ENCODE data around the gene STK39. TPM values are rescaled to one million over a fixed set of nuclear protein-coding genes. Genes with fewer than 3 reads are reported as not detected.
"Not testable (repeated sequence)": the region's sequence is repeated elsewhere in the genome, so short reads cannot be mapped to it uniquely, and the experiment has no call there.

STK39 gene
- total RNA-seq, 1 experiment from 2014 or later, result 2.9 TPM

DNA sequence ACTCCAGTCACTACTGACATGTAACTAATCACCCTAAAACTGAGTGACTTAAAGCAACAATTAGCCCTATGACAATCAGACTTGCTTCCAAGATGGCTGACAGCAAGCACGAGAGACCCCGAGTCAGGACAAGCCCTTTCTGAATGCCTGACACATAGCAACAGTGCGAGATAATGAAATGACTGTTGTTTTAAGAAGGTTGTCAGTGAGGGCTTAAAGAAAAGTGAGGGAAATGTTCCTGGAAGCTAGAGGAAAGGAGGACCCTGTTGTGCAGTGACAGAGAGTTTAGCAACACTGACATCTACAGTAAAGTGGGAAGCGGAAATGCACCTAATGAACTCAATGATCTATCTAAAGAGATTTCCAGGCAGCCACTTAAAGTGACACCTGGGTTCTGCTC is 163.1 kb downstream of the STK39 start:
- Histone ChIP-seq H3K4me3 (ENCODE audit: low read depth, low read length) (no peak overlapping the region), H3K9me3 (no peaks in the 10 kb centered on the region), H3K36me3 (ENCODE audit: control insufficient read depth, insufficient read depth, low read length) (no peaks in the 10 kb centered on the region), H3K27me3 (replicated peaks; ENCODE audit: control insufficient read depth, insufficient read depth, low read length) (no peaks in the 10 kb centered on the region), H3K4me1 (no peaks in the 10 kb centered on the region)
- DNase-seq, result no peak
- Mint-ChIP-seq H3K27me3 (ENCODE audit: insufficient read depth, unreplicated experiment) (peaks cover 3% of the 10 kb centered on the region), H3K36me3 (ENCODE audit: insufficient read depth, unreplicated experiment) (no peaks in the 10 kb centered on the region), H3K27ac (ENCODE audit: unreplicated experiment) (no peak overlapping the region), H3K4me3 (ENCODE audit: unreplicated experiment) (no peak overlapping the region), H3K4me1 (ENCODE audit: low read depth, unreplicated experiment) (no peaks in the 10 kb centered on the region), H3K9me3 (ENCODE audit: unreplicated experiment) (no peaks in the 10 kb centered on the region)
- BruUV-seq (replicated peaks), result no TSS peak
- no peak for TF ChIP-seq CTCF (IDR thresholded peaks at IDR 0.05; ENCODE audit: insufficient read depth in 1 of 2, low read depth in 1 of 2, low read length in 1 of 2, severe bottlenecking in 1 of 2, unreplicated experiment in 1 of 2)
- CTCF ChIA-PET, result no interaction called here
- POLR2A ChIA-PET, result no interaction called here
- intact Hi-C loops (cut with micrococcal nuclease; ENCODE audit: unreplicated experiment), result loop anchor here (1.0 kb wide), 1 partner anchor 119 kb away; no protein-coding TSS in a partner anchor

- BruUV-seq (replicated peaks); CTCF ChIA-PET; DNase-seq; H3K27ac Mint-ChIP-seq (ENCODE audit: unreplicated experiment); H3K27me3 Mint-ChIP-seq (ENCODE audit: insufficient read depth, unreplicated experiment); POLR2A ChIA-PET; H3K4me3 Mint-ChIP-seq (ENCODE audit: unreplicated experiment); H3K36me3 Mint-ChIP-seq (ENCODE audit: insufficient read depth, unreplicated experiment); H3K4me1 Mint-ChIP-seq (ENCODE audit: low read depth, unreplicated experiment); H3K27me3 ChIP-seq (replicated peaks; ENCODE audit: control insufficient read depth, insufficient read depth, low read length); H3K9me3 Mint-ChIP-seq (ENCODE audit: unreplicated experiment); H3K9me3 ChIP-seq; H3K4me3 ChIP-seq (ENCODE audit: low read depth, low read length); H3K4me1 ChIP-seq; intact Hi-C loops (cut with micrococcal nuclease; ENCODE audit: unreplicated experiment); H3K36me3 ChIP-seq (ENCODE audit: control insufficient read depth, insufficient read depth, low read length): not testable (repeated sequence)
These were observed 165.9 kb downstream of the STK39 start for GRCh38 chr2:168081452-168081851.

- H3K27ac Mint-ChIP-seq (ENCODE audit: unreplicated experiment), result no peak overlapping the region
These were observed 168.2 kb downstream of the STK39 start for GRCh38 chr2:168079236-168079635.

More at GRCh38 chr2:168079236-168079635, 168.2 kb downstream of the STK39 start:
- H3K4me1 ChIP-seq, result no peaks in the 10 kb centered on the region
- Mint-ChIP-seq H3K9me3 (ENCODE audit: unreplicated experiment) (no peaks in the 10 kb centered on the region), H3K27me3 (ENCODE audit: insufficient read depth, unreplicated experiment) (peaks cover 3% of the 10 kb centered on the region), H3K36me3 (ENCODE audit: insufficient read depth, unreplicated experiment) (no peaks in the 10 kb centered on the region), H3K4me1 (ENCODE audit: low read depth, unreplicated experiment) (no peaks in the 10 kb centered on the region), H3K4me3 (ENCODE audit: unreplicated experiment) (no peak overlapping the region)
- no peaks in the 10 kb centered on the region; the same call in 1 of the 2 replicates for H3K9me3 ChIP-seq
- BruUV-seq (replicated peaks), result no TSS peak
- no peaks in the 10 kb centered on the region for H3K27me3 ChIP-seq (replicated peaks; ENCODE audit: control insufficient read depth, insufficient read depth, low read length)
- H3K4me3 ChIP-seq (ENCODE audit: low read depth, low read length), result no peak overlapping the region
- H3K36me3 ChIP-seq (ENCODE audit: control insufficient read depth, insufficient read depth, low read length), result no peaks in the 10 kb centered on the region
- DNase-seq, result no peak
- no peak for TF ChIP-seq CTCF (IDR thresholded peaks at IDR 0.05; ENCODE audit: insufficient read depth in 1 of 2, low read depth in 1 of 2, low read length in 1 of 2, severe bottlenecking in 1 of 2, unreplicated experiment in 1 of 2)
- CTCF ChIA-PET, result no interaction called here
- POLR2A ChIA-PET, result no interaction called here
- intact Hi-C loops (cut with micrococcal nuclease; ENCODE audit: unreplicated experiment), result no loop called here

All from Caco-2 (cell line).